Effector memory CD4-positive, alpha-beta T cell (primary cell): ENCODE measurements around the gene CDC42SE2.
"Not testable (repeated sequence)": the region's sequence is repeated elsewhere in the genome, so short reads cannot be mapped to it uniquely, and the experiment has no call there.

Experiments
- DNase-seq, 3 donors: peaks; one replicate each; pipeline ENCODE4 v3.0.0-alpha.2; 2020
- H3K27ac ChIP-seq: 2 replicates; pipeline ENCODE4 v1.7.0; 2013; ENCODE audit warnings: mild to moderate bottlenecking, low read length, moderate library complexity; ENCODE audit not compliant: insufficient read depth, poor library complexity, severe bottlenecking
- H3K27me3 ChIP-seq: replicated peaks from 2 replicates; pipeline ENCODE4 v1.7.0; 2013; ENCODE audit warnings: mild to moderate bottlenecking, low read length; ENCODE audit not compliant: insufficient read depth, control insufficient read depth, poor library complexity, severe bottlenecking
- H3K36me3 ChIP-seq: 2 replicates; pipeline ENCODE4 v1.7.0; 2013; ENCODE audit warnings: mild to moderate bottlenecking, low read length, moderate library complexity; ENCODE audit not compliant: control insufficient read depth, insufficient read depth
- H3K4me1 ChIP-seq: 2 replicates; pipeline ENCODE4 v1.7.0; 2013; ENCODE audit warnings: low read length, mild to moderate bottlenecking; ENCODE audit not compliant: control insufficient read depth, insufficient read depth, poor library complexity, severe bottlenecking
- H3K4me3 ChIP-seq: 2 replicates; pipeline ENCODE4 v1.7.0; 2013; ENCODE audit warnings: low read length, low read depth, mild to moderate bottlenecking; ENCODE audit not compliant: insufficient read depth, poor library complexity, severe bottlenecking
- H3K9me3 ChIP-seq: 2 replicates; pipeline ENCODE4 v1.7.0; 2013; ENCODE audit warnings: mild to moderate bottlenecking, low read length, moderate library complexity; ENCODE audit not compliant: control insufficient read depth

CDC42SE2 gene

DNA sequence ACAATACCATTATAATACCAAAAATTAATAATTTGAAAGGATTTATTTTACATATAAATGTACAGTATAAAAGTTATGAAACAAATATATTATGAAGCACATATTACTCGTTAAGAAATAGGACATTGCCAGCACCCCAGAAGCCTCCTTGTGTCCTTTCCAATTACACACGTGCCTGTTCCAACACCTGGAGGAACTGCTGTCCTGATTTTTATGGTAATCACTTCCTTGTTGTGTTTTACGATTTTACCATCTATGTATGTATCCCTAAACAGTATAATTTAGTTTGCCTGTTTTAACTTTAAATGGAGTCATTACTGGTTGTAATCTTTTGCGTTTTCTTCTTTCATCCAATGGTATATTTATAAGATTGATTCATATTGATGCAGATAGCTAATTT lies 105.0 kb downstream of the CDC42SE2 start:
- H3K4me3 ChIP-seq: no peak overlapping the region
- no peak overlapping the region for H3K27ac ChIP-seq
- no peaks in the 10 kb centered on the region for H3K27me3 ChIP-seq
- peaks cover 42% of the 10 kb centered on the region for H3K4me1 ChIP-seq
- no peak for DNase-seq
- no peaks in the 10 kb centered on the region for H3K36me3 ChIP-seq
- no peaks in the 10 kb centered on the region for H3K9me3 ChIP-seq

DNA sequence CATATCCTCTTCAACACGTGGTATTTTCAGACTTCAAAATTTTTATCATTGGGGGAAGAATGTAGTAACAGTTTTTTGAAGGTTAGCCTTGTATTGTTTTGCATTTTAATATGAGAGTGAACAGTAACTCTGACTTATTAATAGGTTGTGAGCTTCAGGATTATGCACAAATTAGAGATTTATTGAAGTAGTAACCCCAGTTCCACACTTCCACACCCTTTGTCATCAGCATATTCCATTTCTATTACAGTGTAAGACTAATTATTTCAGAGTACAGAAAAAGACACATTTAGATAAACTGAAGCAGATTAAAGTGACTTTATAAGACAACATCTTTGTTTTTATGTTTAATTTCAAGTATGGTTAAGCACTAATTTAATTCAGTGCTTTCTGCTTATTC lies 105.7 kb downstream of the CDC42SE2 start:
- no peaks in the 10 kb centered on the region for H3K9me3 ChIP-seq
- no peak overlapping the region for H3K27ac ChIP-seq
- H3K27me3 ChIP-seq: no peaks in the 10 kb centered on the region
- no peak overlapping the region for H3K4me3 ChIP-seq
- no peak for DNase-seq
- no peaks in the 10 kb centered on the region for H3K36me3 ChIP-seq
- H3K4me1 ChIP-seq: peaks cover 39% of the 10 kb centered on the region

DNA sequence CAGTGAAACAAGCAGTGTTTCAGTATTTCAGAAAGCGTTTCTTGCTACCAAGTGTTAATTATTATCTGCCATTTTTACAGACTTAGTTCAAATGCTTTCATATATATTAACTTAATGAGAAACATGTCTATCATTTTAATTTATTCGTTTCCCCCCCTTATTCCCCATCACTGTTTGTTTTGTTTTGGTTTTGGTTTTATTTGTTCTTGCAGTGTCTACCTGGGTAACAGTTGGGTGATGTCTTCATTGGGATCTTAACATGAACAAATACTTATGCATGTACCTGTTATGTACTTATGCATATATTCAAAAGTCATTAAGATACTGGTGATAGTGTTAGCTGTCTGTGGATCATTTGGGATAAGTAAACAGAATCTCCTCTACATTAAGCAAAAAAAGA lies 108.0 kb downstream of the CDC42SE2 start:
- Histone ChIP-seq H3K4me1 (peaks cover 43% of the 10 kb centered on the region), H3K27ac (no peak overlapping the region), H3K36me3 (no peaks in the 10 kb centered on the region), H3K9me3 (no peaks in the 10 kb centered on the region), H3K4me3 (no peak overlapping the region), H3K27me3 (no peaks in the 10 kb centered on the region)
- no peak for DNase-seq

DNA sequence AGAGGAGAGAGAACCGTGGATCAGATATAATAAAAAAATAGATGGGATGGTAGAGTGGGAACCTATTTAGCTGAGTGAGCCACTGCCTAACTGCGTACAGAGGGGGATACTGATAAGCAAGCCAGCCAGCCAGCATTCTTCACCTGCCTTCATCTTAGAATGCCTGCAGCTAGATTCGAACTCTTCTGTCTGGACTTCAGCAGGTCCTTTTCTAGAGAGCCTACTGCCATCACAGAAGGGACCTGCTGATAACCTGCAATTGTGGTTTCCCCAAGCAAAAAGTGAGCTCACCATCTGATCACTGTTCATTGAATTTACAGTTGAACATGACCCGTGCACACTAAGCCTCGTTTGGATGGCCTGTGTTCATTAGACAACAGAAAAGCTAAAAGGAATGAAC lies 109.4 kb downstream of the CDC42SE2 start:
- H3K36me3 ChIP-seq: no peaks in the 10 kb centered on the region
- DNase-seq: no peak
- no peaks in the 10 kb centered on the region for H3K27me3 ChIP-seq
- peak overlapping the region; percentile 98 for H3K27ac ChIP-seq
- H3K4me3 ChIP-seq: no peak overlapping the region
- no peaks in the 10 kb centered on the region for H3K9me3 ChIP-seq
- H3K4me1 ChIP-seq: peaks cover 54% of the 10 kb centered on the region

DNA sequence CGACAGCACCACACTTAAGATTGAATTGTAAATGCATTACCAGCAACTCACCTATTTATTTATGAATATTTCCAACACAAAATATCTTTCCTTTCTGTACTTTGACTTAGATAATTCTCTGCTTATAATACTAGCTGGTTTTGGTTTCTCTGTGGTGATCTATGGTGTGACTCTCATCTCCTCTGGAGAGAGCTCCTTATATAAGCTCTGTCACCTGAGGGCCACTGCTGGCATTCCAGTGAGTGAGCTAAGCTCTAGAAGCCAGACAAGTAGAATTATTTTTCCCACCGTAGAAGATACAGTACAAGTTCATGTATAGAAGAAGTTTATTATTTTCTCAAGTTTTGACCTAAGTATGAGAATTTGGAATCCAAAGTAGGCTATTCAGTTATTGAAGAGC lies 111.5 kb downstream of the CDC42SE2 start:
- no peaks in the 10 kb centered on the region for H3K36me3 ChIP-seq
- DNase-seq: peak in 1 of 3 donors; percentile 24
- no peak overlapping the region for H3K4me3 ChIP-seq
- no peaks in the 10 kb centered on the region for H3K27me3 ChIP-seq
- peaks cover 63% of the 10 kb centered on the region for H3K4me1 ChIP-seq
- H3K9me3 ChIP-seq: no peaks in the 10 kb centered on the region
- H3K27ac ChIP-seq: peak overlapping the region; percentile 98

DNA sequence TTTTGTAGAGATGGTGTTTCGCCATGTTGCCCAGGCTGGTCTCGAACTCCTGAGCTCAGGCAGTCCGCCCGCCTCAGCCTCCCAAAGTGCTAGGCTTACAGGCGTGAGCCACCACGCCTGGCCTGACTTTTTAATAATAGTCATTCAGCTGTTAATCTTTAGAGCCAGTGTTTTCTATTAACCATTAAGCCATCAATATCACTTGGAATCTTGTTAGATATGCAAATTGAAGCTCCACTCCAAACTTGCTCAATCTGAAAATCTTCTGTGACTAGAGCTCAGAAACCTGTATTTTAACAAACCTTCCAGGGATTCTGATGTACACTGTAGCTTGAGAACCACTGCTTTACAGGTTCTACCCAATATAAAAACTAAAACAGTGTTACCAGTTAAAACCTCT lies 113.5 kb downstream of the CDC42SE2 start:
- Histone ChIP-seq H3K9me3 (no peaks in the 10 kb centered on the region), H3K27me3 (no peaks in the 10 kb centered on the region), H3K4me1 (peaks cover 72% of the 10 kb centered on the region), H3K27ac (peak overlapping the region; percentile 98), H3K36me3 (no peaks in the 10 kb centered on the region), H3K4me3 (no peak overlapping the region)
- DNase-seq: no peak

DNA sequence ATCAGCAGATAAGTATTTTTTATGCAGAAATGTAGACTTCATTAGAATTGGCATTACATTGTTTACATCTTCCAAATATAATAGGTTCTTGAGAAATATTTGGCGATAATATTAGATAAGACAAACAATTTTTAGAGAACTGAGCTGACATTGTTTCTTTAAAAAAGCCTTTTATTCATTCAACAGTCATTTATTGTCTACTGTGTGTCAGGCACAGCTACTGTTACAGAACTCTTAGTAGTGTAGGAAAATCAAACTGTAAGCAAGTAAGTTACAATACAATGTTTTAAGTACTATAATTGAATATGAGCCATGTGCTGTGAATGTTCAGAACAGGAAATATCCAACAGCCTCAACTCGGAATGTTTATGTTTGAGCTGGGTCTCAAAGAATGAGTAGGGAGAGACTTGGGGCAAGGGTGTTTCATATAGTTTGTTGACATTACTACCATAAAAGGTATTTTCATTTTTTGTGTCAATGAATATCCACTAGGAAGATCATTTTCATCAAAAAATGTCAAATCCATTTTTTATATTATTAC lies 114.0 kb downstream of the CDC42SE2 start:
- Histone ChIP-seq H3K27me3 (no peaks in the 10 kb centered on the region), H3K4me1 (peaks cover 76% of the 10 kb centered on the region)

DNA sequence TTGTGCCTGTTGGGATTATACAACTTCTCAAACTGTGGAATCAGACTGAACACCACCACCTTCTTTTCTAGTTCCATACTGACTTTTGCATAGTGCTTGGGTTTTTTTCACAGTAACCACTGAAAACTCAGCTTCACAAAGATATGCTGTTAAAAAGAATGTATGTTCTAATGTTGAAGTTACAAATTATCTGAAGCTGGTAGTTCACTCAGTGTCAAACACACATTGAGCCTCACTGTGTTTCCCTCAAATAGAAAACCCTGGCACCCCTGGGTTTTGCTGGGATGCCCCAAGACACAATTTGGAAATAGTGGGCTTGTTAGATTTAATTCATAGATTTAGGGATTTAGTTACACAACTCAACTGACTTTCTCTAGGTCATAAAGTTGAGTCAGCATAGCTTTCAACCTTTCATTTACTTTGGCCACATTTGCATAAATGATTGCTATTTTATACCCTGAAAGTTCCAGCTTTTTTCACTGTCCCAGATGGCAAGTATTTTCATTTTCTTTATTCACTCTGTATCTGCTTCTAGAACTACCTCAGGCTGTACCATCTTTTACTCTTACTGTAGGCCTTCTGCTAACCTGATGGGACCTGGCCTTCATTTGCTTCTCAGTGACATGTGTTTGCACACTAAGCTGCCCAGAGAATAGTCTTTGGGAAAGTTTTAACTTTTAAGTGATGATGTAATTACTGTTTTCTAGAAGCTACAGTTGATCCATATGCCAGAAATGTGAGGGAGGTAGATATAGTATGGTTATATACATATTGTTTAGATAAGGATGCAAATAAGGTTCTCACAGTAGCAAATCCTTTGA lies 115.1 kb downstream of the CDC42SE2 start:
- no peaks in the 10 kb centered on the region for H3K9me3 ChIP-seq
- no peak overlapping the region for H3K4me3 ChIP-seq
- no peak for DNase-seq
- H3K36me3 ChIP-seq: no peaks in the 10 kb centered on the region
- no peaks in the 10 kb centered on the region for H3K27me3 ChIP-seq
- H3K4me1 ChIP-seq: peaks cover 76% of the 10 kb centered on the region
- H3K27ac ChIP-seq: peak overlapping the region; percentile 98

More for the DNA sequence above, 114.0 kb downstream of the CDC42SE2 start:
- DNase-seq: no peak
- Histone ChIP-seq H3K9me3 (no peaks in the 10 kb centered on the region), H3K27ac (peak overlapping the region; percentile 98), H3K36me3 (no peaks in the 10 kb centered on the region), H3K4me3 (no peak overlapping the region)

DNA sequence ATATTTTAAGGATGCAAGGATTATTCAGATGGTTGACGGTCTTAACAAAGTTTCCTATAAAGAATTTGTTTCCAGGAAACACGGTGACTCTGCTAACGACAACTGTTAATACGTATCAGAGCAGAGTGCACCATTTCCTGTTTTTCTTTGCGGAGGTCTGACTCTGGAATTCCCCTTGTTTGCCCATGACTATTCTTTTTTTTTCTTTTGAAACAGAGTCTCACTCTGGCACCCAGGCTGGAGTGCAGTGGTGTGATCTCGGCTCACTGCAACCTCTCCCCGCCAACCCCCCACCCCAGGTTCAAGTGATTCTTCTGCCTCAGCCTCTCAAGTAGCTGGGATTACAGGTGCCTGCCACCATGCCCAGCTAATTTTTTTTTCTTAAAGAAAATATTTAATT lies 115.9 kb downstream of the CDC42SE2 start:
- H3K9me3 ChIP-seq: no peaks in the 10 kb centered on the region
- peaks cover 77% of the 10 kb centered on the region for H3K4me1 ChIP-seq
- no peaks in the 10 kb centered on the region for H3K36me3 ChIP-seq
- DNase-seq: peak; percentile 63 to 73 (median 64)
- no peak overlapping the region for H3K4me3 ChIP-seq
- no peaks in the 10 kb centered on the region for H3K27me3 ChIP-seq
- peak overlapping the region; percentile 98 for H3K27ac ChIP-seq

DNA sequence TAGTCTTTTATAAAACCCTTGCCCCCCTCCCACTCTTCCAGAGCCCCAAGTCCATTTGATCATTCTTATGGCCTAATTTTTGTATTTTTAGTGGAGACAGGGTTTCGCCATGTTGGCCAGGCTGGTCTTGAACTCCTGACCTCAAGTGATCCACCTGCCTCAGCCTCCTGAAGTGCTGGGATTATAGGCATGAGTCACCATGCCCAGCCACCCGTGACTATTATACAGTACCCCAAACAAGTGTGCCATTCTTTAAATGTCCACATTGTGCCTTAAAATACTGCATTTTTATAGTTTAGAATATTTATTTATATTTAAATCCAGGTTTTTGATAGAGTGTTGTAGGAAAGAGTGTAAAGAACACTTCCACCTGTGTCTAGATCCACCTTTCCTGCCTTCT lies 116.4 kb downstream of the CDC42SE2 start:
- DNase-seq: peak in 1 of 3 donors; percentile 19
- not testable (repeated sequence) for H3K4me3 ChIP-seq
- peak overlapping the region; percentile 98 for H3K27ac ChIP-seq

More for the DNA sequence above, 116.4 kb downstream of the CDC42SE2 start:
- not testable (repeated sequence) for H3K36me3 ChIP-seq, H3K9me3 ChIP-seq, H3K27me3 ChIP-seq
- H3K4me1 ChIP-seq: peaks cover 72% of the 10 kb centered on the region
